Smooth muscle cell (in vitro differentiated cells): ENCODE results near the gene ST8SIA6. TPM values are rescaled to one million over a fixed set of nuclear protein-coding genes. Genes with fewer than 3 reads are reported as not detected.

Source experiments
- DNase-seq: peaks from one replicate; lab custom pipeline; 2025; ENCODE audit not compliant: unreplicated experiment; lab: John Stamatoyannopoulos, UW
- H2AFZ ChIP-seq: fragments of 200-600 bp; sonication (generic); 2 replicates; pipeline ENCODE4 v1.6.0; 2016; ENCODE audit warnings: antibody characterized with exemption, low read depth, mild to moderate bottlenecking
- H3F3A ChIP-seq: fragments of 200-600 bp; sonication (generic); 2 replicates; pipeline ENCODE4 v1.6.0; 2017; ENCODE audit warnings: antibody characterized with exemption, low read depth
- H3K27ac ChIP-seq: fragments of 200-600 bp; sonication (generic); 2 replicates; pipeline ENCODE4 v1.5.1; 2016; ENCODE audit warnings: low read depth, mild to moderate bottlenecking
- H3K27me3 ChIP-seq: fragments of 200-600 bp; sonication (generic); 2 replicates; pipeline ENCODE4 v1.6.1; 2016; ENCODE audit warnings: low read depth, mild to moderate bottlenecking
- H3K36me3 ChIP-seq: fragments of 200-600 bp; sonication (generic); 2 replicates; pipeline ENCODE4 v1.5.1; 2016; ENCODE audit warnings: low read depth
- H3K4me1 ChIP-seq: fragments of 200-600 bp; sonication (generic); 2 replicates; pipeline ENCODE4 v1.5.1; 2016; ENCODE audit warnings: low read depth
- H3K4me2 ChIP-seq: fragments of 200-600 bp; sonication (generic); 2 replicates; pipeline ENCODE4 v1.6.0; 2016; ENCODE audit warnings: mild to moderate bottlenecking
- H3K4me3 ChIP-seq: fragments of 200-600 bp; sonication (generic); 2 replicates; pipeline ENCODE4 v1.5.1; 2016; ENCODE audit warnings: mild to moderate bottlenecking
- H3K79me2 ChIP-seq: fragments of 200-600 bp; sonication (generic); 2 replicates; pipeline ENCODE4 v1.6.0; 2016; ENCODE audit warnings: low read depth, mild to moderate bottlenecking
- H3K9ac ChIP-seq: fragments of 200-600 bp; sonication (generic); 2 replicates; pipeline ENCODE4 v1.6.0; 2016; ENCODE audit warnings: low read depth
- H3K9me3 ChIP-seq: fragments of 200-600 bp; sonication (generic); replicated peaks from 2 replicates; pipeline ENCODE4 v1.5.1; 2016; ENCODE audit warnings: low read depth
- H4K20me1 ChIP-seq: fragments of 200-600 bp; sonication (generic); 2 replicates; pipeline ENCODE4 v1.6.0; 2016; ENCODE audit warnings: low read depth
- WGBS: methylation state at CpG from one replicate; pipeline ENCODE4 v1.1.7; 2016; ENCODE audit warnings: low lambda C conversion rate; 5-methylcytosine and 5-hydroxymethylcytosine counted together
- polyA plus RNA-seq: library from polyadenylated mRNA; unstranded; fragments of >200 nt; fragmentation: Nextera tagmentation; extraction: Ambion mirVana; gene quantifications from 2 replicates; pipeline ENCODE4 v1.2.1, GENCODE V29; 2016
- small RNA-seq: library from RNA; depleted of rRNA; stranded (forward); fragments of <200 nt; gene quantifications from one replicate; pipeline ENCODE3, GENCODE V24; 2014
- total RNA-seq: library from RNA; depleted of rRNA; stranded (reverse); fragments of >200 nt; gene quantifications from 2 replicates; pipeline ENCODE4 v1.2.3, GENCODE V29; 2014
- TF ChIP-seq, protein P1 (sequence below): fragments of 200-600 bp; sonication (generic); IDR thresholded peaks from 2 replicates; pipeline ENCODE4 v1.5.1; 2017; ENCODE audit warnings: borderline replicate concordance, mild to moderate bottlenecking, antibody characterized with exemption; ENCODE audit not compliant: insufficient read depth, poor library complexity, severe bottlenecking

The ST8SIA6 gene
- total and polyA plus RNA-seq, 2 experiments from 2014 or later = 0.24 TPM; not detected in 1

- no peak overlapping the region for H3K9ac ChIP-seq
- no peaks in the 10 kb centered on the region for H3K9me3 ChIP-seq
- H3K4me1 ChIP-seq = peaks cover 3% of the 10 kb centered on the region
- no peaks in the 10 kb centered on the region for H3F3A ChIP-seq
- 68% methylated on average over 9 of the region's 9 CpGs for WGBS
- peak overlapping the region; percentile 44 for H3K27ac ChIP-seq
- TF ChIP-seq, protein P1, sequence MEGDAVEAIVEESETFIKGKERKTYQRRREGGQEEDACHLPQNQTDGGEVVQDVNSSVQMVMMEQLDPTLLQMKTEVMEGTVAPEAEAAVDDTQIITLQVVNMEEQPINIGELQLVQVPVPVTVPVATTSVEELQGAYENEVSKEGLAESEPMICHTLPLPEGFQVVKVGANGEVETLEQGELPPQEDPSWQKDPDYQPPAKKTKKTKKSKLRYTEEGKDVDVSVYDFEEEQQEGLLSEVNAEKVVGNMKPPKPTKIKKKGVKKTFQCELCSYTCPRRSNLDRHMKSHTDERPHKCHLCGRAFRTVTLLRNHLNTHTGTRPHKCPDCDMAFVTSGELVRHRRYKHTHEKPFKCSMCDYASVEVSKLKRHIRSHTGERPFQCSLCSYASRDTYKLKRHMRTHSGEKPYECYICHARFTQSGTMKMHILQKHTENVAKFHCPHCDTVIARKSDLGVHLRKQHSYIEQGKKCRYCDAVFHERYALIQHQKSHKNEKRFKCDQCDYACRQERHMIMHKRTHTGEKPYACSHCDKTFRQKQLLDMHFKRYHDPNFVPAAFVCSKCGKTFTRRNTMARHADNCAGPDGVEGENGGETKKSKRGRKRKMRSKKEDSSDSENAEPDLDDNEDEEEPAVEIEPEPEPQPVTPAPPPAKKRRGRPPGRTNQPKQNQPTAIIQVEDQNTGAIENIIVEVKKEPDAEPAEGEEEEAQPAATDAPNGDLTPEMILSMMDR = no peak
- no peak overlapping the region for H3K4me2 ChIP-seq
- no peaks in the 10 kb centered on the region for H3K79me2 ChIP-seq
- no peaks in the 10 kb centered on the region for H4K20me1 ChIP-seq
- peak overlapping the region; percentile 50 for H2AFZ ChIP-seq
- no peaks in the 10 kb centered on the region for H3K27me3 ChIP-seq
- no peak overlapping the region for H3K4me3 ChIP-seq
- H3K36me3 ChIP-seq = no peaks in the 10 kb centered on the region
- DNase-seq = no peak
Observed at GRCh38 chr10:17276756-17277424, 177.5 kb downstream of the ST8SIA6 start.

GRCh38 chr10:17273403-17273802 is 181.0 kb downstream of the ST8SIA6 start:
- Histone ChIP-seq H2AFZ (no peak overlapping the region), H4K20me1 (no peaks in the 10 kb centered on the region), H3K4me2 (no peak overlapping the region), H3K9me3 (no peaks in the 10 kb centered on the region), H3K4me3 (no peak overlapping the region), H3K27ac (no peak overlapping the region), H3K79me2 (no peaks in the 10 kb centered on the region), H3K4me1 (peaks cover 3% of the 10 kb centered on the region), H3K27me3 (no peaks in the 10 kb centered on the region), H3F3A (no peaks in the 10 kb centered on the region), H3K9ac (no peak overlapping the region), H3K36me3 (no peaks in the 10 kb centered on the region)
- 48% methylated on average over 2 of the region's 2 CpGs for WGBS
- DNase-seq = no peak
- TF ChIP-seq, protein P1 = no peak

DNA sequence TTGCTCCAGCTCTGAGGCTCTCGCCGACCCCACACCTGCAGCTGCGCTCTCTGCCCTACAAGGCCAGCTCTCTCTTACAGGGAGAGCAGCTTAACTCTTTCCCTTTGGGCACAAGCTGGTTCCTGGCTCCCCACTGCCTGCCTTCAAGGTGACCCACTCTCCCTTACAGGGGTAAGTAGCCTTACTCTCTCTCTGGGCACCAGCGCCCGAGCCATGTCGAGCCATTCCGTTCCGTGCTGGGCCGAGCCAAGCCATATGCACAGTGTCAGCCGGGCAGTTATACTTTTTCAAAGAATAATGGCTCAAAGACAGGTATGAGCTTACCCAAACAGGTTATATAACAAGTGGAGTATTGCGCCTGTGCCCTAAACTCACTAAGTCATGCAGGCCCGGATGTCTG is 181.7 kb downstream of the ST8SIA6 start:
- no peaks in the 10 kb centered on the region for H3K36me3 ChIP-seq
- no peaks in the 10 kb centered on the region for H3K27me3 ChIP-seq
- no peak overlapping the region for H3K4me2 ChIP-seq
- 97% methylated on average over 12 of the region's 12 CpGs for WGBS
- no peaks in the 10 kb centered on the region for H3K9me3 ChIP-seq
- no peaks in the 10 kb centered on the region for H3K79me2 ChIP-seq
- H2AFZ ChIP-seq = no peak overlapping the region
- peaks cover 3% of the 10 kb centered on the region for H3K4me1 ChIP-seq
- no peaks in the 10 kb centered on the region for H3F3A ChIP-seq
- no peaks in the 10 kb centered on the region for H4K20me1 ChIP-seq
- H3K27ac ChIP-seq = no peak overlapping the region
- H3K9ac ChIP-seq = no peak overlapping the region
- TF ChIP-seq, protein P1 = no peak
- H3K4me3 ChIP-seq = no peak overlapping the region
- no peak for DNase-seq

Small RNAs within 50 kb of the gene (small RNA-seq; reads per million reads assigned to genes)
- gene RF00019 = not detected

Other genes starting within 250 kb of the ST8SIA6 start
- gene VIM, start 226.4 kb downstream of the ST8SIA6 start, total RNA-seq = 6,093 and 6,435 TPM in 2 replicates
- gene VIM, start 226.4 kb downstream of the ST8SIA6 start, polyA plus RNA-seq = 2,741 and 3,198 TPM in 2 replicates
- 26.4 and 33.8 TPM in 2 replicates for gene HACD1, start 162.8 kb upstream of the ST8SIA6 start, total RNA-seq
- 47.6 and 54.5 TPM in 2 replicates for gene HACD1, start 162.8 kb upstream of the ST8SIA6 start, polyA plus RNA-seq
- gene STAM, start 189.6 kb upstream of the ST8SIA6 start, total RNA-seq = 30.2 and 49.8 TPM in 2 replicates
- gene STAM, start 189.6 kb upstream of the ST8SIA6 start, polyA plus RNA-seq = 16.0 and 22.7 TPM in 2 replicates